Astrocyte (in vitro differentiated cells and primary cell): Measurements from ENCODE around the gene CCDC187. TPM values are rescaled to one million over a fixed set of nuclear protein-coding genes. Genes with fewer than 3 reads are reported as not detected.

Experiments
- DNase-seq: peaks from one replicate; pipeline ENCODE4 v3.0.0-alpha.2; 2010; ENCODE audit warnings: low read depth
- FAIRE-seq: peaks from 2 replicates; lab custom pipeline; 2011; peaks lifted over from hg19 to GRCh38; lab: Jason Lieb, UNC
- H2AFZ ChIP-seq: 2 replicates; pipeline ENCODE4 v1.6.0; 2012; ENCODE audit warnings: low read depth, low read length, inconsistent platforms
- H3K27ac ChIP-seq: 2 replicates; pipeline ENCODE4 v1.5.1; 2011; ENCODE audit warnings: low read depth, low read length, inconsistent platforms
- H3K27me3 ChIP-seq: 2 replicates; pipeline ENCODE4 v1.6.0; 2011; ENCODE audit warnings: low read length, inconsistent platforms; ENCODE audit not compliant: insufficient read depth
- H3K36me3 ChIP-seq: 2 replicates; pipeline ENCODE4 v1.5.1; 2011; ENCODE audit warnings: low read length, inconsistent platforms; ENCODE audit not compliant: insufficient read depth
- H3K4me1 ChIP-seq: 2 replicates; pipeline ENCODE4 v1.5.1; 2011; ENCODE audit warnings: low read length, inconsistent platforms; ENCODE audit not compliant: insufficient read depth
- H3K4me2 ChIP-seq: 2 replicates; pipeline ENCODE4 v1.6.0; 2012; ENCODE audit warnings: low read length, inconsistent platforms
- H3K4me3 ChIP-seq: 2 replicates; pipeline ENCODE4 v1.5.1; 2011; ENCODE audit warnings: low read depth, mild to moderate bottlenecking, low read length, inconsistent platforms; ENCODE audit not compliant: insufficient read depth
- H3K79me2 ChIP-seq: 2 replicates; pipeline ENCODE4 v1.6.0; 2012; ENCODE audit warnings: mild to moderate bottlenecking, low read length, inconsistent platforms; ENCODE audit not compliant: insufficient read depth
- H3K9ac ChIP-seq: 2 replicates; pipeline ENCODE4 v1.6.0; 2012; ENCODE audit warnings: mild to moderate bottlenecking, low read length, inconsistent platforms
- H3K9me3 ChIP-seq: 2 replicates; pipeline ENCODE4 v1.5.1; 2012; ENCODE audit warnings: low read depth, mild to moderate bottlenecking, low read length, inconsistent platforms; ENCODE audit not compliant: insufficient read depth
- H4K20me1 ChIP-seq: 2 replicates; pipeline ENCODE4 v1.6.0; 2012; ENCODE audit warnings: low read length, inconsistent platforms; ENCODE audit not compliant: insufficient read depth
- H3K27ac Mint-ChIP-seq: one replicate; pipeline ENCODE4 v1.8.0; 2021; ENCODE audit warnings: mild to moderate bottlenecking, mixed read lengths; ENCODE audit not compliant: unreplicated experiment
- H3K27me3 Mint-ChIP-seq: one replicate; pipeline ENCODE4 v1.8.0; 2021; ENCODE audit warnings: low read depth, mixed read lengths; ENCODE audit not compliant: unreplicated experiment
- H3K36me3 Mint-ChIP-seq: one replicate; pipeline ENCODE4 v1.8.0; 2021; ENCODE audit warnings: low read depth, mixed read lengths; ENCODE audit not compliant: unreplicated experiment
- H3K4me1 Mint-ChIP-seq: one replicate; pipeline ENCODE4 v1.8.0; 2021; ENCODE audit warnings: low read depth, mixed read lengths; ENCODE audit not compliant: unreplicated experiment
- H3K4me3 Mint-ChIP-seq: one replicate; pipeline ENCODE4 v1.8.0; 2021; ENCODE audit warnings: mild to moderate bottlenecking, moderate library complexity, mixed read lengths; ENCODE audit not compliant: unreplicated experiment
- H3K9me3 Mint-ChIP-seq: one replicate; pipeline ENCODE4 v1.8.0; 2021; ENCODE audit warnings: mild to moderate bottlenecking, mixed read lengths; ENCODE audit not compliant: unreplicated experiment
- EZH2 ChIP-seq: IDR thresholded peaks from 2 replicates; pipeline ENCODE4 v1.6.1; 2012; ENCODE audit warnings: mild to moderate bottlenecking, low read length, inconsistent platforms; ENCODE audit not compliant: insufficient read depth
- total RNA-seq: library from RNA; stranded (reverse); gene quantifications from 2 replicates; pipeline ENCODE4 v1.2.1, GENCODE V29; 2021
- TF ChIP-seq, protein P1 (sequence below): IDR thresholded peaks from 2 replicates; pipeline ENCODE4 v1.5.1; 2011; ENCODE audit warnings: low read depth, mild to moderate bottlenecking, inconsistent platforms, low read length, moderate library complexity; ENCODE audit not compliant: insufficient read depth

CCDC187 gene
- total RNA-seq, 1 donor from 2014 or later = 0.09 TPM

DNA sequence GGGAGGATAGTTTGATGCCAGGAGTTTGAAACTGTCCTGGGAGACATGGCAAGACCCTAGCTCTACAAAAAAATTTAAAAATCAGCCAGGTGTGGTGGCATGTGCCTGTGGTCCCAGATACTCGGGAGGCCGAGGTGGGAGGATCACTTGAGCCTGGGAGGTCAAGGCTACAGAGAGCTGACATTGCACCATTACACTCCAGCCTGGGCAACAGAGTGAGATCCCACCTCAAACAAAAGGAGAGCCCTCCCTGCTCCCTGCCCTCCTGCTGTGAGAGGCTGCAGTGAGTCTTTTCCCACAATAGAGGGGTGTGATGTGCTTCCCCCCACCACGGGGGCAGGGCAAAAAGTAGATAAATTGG, 10.1 kb upstream of the CCDC187 start:
- FAIRE-seq = no peak
- Mint-ChIP-seq H3K36me3 (peaks cover 7% of the 10 kb centered on the region), H3K27me3 (no peaks in the 10 kb centered on the region), H3K4me1 (no peaks in the 10 kb centered on the region), H3K9me3 (peaks cover 15% of the 10 kb centered on the region), H3K27ac (no peak overlapping the region), H3K4me3 (no peak overlapping the region)
- Histone ChIP-seq H3K9me3 (peaks cover 17% of the 10 kb centered on the region), H3K4me2 (no peak overlapping the region), H2AFZ (no peak overlapping the region), H3K4me3 (no peak overlapping the region), H3K27ac (no peak overlapping the region), H3K79me2 (no peaks in the 10 kb centered on the region), H3K9ac (no peak overlapping the region), H3K4me1 (no peaks in the 10 kb centered on the region), H3K27me3 (no peaks in the 10 kb centered on the region), H3K36me3 (no peaks in the 10 kb centered on the region), H4K20me1 (no peaks in the 10 kb centered on the region)
- TF ChIP-seq, protein P1, sequence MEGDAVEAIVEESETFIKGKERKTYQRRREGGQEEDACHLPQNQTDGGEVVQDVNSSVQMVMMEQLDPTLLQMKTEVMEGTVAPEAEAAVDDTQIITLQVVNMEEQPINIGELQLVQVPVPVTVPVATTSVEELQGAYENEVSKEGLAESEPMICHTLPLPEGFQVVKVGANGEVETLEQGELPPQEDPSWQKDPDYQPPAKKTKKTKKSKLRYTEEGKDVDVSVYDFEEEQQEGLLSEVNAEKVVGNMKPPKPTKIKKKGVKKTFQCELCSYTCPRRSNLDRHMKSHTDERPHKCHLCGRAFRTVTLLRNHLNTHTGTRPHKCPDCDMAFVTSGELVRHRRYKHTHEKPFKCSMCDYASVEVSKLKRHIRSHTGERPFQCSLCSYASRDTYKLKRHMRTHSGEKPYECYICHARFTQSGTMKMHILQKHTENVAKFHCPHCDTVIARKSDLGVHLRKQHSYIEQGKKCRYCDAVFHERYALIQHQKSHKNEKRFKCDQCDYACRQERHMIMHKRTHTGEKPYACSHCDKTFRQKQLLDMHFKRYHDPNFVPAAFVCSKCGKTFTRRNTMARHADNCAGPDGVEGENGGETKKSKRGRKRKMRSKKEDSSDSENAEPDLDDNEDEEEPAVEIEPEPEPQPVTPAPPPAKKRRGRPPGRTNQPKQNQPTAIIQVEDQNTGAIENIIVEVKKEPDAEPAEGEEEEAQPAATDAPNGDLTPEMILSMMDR = no peak
- no peak for TF ChIP-seq EZH2
- no peak for DNase-seq

DNA sequence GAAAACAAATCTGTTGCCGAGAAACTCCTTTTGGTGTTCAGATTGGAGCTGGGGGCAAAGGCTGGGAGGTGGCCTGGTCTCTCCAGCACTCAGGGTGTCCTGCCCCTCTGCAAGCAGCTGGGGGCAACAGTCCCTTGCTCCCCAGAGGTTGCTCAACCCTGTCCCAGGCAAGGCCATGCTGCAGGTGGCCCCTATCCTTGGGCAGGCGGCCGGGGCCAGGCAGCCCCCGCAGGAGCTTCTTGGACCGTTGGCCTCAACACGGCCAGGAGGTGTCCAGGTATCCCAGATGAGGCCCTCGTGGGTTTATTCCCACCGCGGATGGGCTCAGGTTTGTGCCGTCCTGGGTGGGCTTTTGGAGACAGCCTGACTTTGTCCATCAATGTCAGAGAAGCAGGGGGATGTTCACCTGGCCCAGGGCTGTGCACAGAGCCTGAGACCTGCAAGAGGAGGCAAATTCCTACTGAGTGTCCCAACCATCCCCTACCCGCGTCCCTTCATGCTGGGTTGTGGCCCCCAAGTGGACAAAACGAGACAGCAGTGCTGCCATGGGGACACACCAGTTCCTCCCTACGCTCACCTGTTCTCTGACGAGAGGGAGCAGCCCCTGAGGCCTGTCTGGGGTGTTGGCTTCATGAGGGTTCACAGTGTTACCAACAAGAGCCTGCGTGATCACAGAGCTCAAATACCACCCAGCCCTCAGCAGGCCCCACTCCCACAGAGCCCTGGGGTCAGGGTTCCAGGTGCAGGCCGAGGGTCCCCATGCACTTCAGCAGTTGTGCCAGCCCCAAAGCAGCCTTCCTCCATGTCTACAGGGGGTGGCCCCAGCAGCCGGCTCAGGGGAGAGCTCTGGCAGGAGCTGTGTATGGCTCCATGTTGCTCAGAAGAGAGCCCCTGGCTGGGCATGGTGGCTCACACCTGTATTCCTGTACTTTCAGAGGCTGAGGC, 9.5 kb upstream of the CCDC187 start:
- DNase-seq (no peak), FAIRE-seq (no peak)
- Mint-ChIP-seq H3K36me3 (peaks cover 7% of the 10 kb centered on the region), H3K9me3 (peaks cover 15% of the 10 kb centered on the region), H3K4me1 (no peaks in the 10 kb centered on the region), H3K27ac (no peak overlapping the region), H3K27me3 (no peaks in the 10 kb centered on the region), H3K4me3 (no peak overlapping the region)
- no peak overlapping the region for H3K9ac ChIP-seq
- H3K4me2 ChIP-seq = no peak overlapping the region
- H3K4me3 ChIP-seq = no peak overlapping the region
- no peaks in the 10 kb centered on the region for H3K79me2 ChIP-seq
- no peaks in the 10 kb centered on the region for H3K27me3 ChIP-seq
- TF ChIP-seq, protein P1 = no peak
- TF ChIP-seq EZH2 = no peak
- no peak overlapping the region for H3K27ac ChIP-seq
- H4K20me1 ChIP-seq = peaks cover under 1% of the 10 kb centered on the region
- no peak overlapping the region for H2AFZ ChIP-seq
- H3K36me3 ChIP-seq = no peaks in the 10 kb centered on the region
- H3K9me3 ChIP-seq = peaks cover 17% of the 10 kb centered on the region
- no peaks in the 10 kb centered on the region for H3K4me1 ChIP-seq

DNA sequence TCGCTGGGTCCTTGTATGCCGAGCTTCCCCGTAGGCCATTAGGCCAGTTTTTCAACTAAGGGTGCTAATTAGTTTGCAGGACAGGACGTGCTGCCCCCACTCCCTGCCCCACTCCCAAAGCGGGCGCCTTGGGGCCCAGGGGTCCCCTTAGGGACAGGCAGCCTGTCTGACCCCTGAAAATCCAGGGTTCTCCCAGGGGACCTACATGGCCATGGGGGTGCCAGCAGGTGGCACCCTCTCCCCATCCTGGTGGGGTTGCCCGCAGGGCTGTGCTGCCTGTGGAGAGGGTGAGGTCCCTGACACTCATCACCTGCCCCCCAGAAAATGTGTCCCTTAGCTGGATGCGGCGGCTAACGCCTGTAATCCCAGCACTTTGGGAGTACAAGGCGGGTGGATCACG, 8.5 kb upstream of the CCDC187 start:
- Mint-ChIP-seq H3K9me3 (peaks cover 15% of the 10 kb centered on the region), H3K27ac (no peak overlapping the region), H3K36me3 (peaks cover 7% of the 10 kb centered on the region), H3K4me3 (no peak overlapping the region), H3K4me1 (no peaks in the 10 kb centered on the region), H3K27me3 (no peaks in the 10 kb centered on the region)
- H3K27me3 ChIP-seq = no peaks in the 10 kb centered on the region
- DNase-seq = no peak
- no peak overlapping the region for H2AFZ ChIP-seq
- no peak for FAIRE-seq
- H4K20me1 ChIP-seq = peaks cover 5% of the 10 kb centered on the region
- no peak overlapping the region for H3K9ac ChIP-seq
- H3K4me2 ChIP-seq = no peak overlapping the region
- no peak overlapping the region for H3K4me3 ChIP-seq
- no peaks in the 10 kb centered on the region for H3K36me3 ChIP-seq
- no peak for TF ChIP-seq EZH2
- TF ChIP-seq, protein P1 = peak; percentile 41
- peaks cover 17% of the 10 kb centered on the region for H3K9me3 ChIP-seq
- H3K27ac ChIP-seq = no peak overlapping the region
- H3K4me1 ChIP-seq = no peaks in the 10 kb centered on the region
- no peaks in the 10 kb centered on the region for H3K79me2 ChIP-seq
